Measurements from ENCODE around the gene MTFR2.
A peak's percentile ranks its signal among the peaks of the same experiment; 100 is the strongest.

Gene MTFR2

GRCh38 chr6:136249811-136250685 lies at the start of gene MTFR2:
TSS of gene MTFR2 (minus strand) at chr6:136250311. CDS start at chr6:136249099, 1,212 bp downstream.
- DNase-seq: peak; percentile 92

DNA sequence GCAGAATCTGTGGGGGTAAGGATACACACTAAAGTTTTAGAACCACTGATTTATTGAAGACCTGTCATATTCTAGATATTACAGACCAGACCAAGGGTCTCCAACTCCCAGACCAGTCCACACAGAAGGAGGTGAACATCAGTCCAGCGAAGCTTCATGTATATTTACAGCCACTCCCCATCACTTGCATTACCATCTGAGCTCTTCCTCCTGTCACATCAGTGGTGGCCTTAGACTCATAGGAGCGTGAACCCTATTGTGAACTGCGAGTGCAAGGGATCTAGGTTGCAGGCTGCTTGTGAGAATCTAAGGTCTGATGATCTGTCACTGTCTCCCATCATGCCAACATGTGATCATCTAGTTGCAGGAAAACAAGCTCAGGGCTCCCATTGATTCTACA lies 44.5 kb upstream of the MTFR2 start:
- DNase-seq: no peak

DNA sequence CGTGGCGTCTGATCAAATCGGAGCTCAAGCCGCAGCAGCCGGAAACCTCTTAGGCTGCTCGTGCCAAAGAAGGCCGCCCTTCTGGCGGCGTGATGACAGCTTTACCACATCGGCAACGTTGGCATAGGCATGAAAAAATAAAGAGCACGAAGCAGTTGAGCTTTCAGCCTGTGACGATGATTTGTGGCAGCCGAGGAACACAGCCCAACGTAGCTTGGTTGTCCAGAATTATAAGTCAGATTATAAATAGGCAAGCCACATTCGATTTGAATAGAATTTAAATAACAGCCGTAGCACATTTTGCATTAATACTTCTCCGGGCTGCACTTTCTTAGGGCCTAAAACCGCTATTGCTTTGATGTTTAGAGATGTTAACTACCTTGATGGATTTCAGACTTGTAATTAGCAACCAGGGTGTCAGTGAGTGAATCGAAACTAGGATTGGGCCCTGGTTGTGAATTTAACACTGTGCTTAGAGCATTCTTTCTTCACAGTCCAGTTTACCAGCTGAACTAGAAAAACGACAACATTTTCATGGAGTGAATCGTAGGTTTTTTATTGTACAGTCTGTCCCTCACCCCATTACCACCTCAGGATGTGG lies 40.4 kb upstream of the MTFR2 start:
- DNase-seq: peak; percentile 73

DNA sequence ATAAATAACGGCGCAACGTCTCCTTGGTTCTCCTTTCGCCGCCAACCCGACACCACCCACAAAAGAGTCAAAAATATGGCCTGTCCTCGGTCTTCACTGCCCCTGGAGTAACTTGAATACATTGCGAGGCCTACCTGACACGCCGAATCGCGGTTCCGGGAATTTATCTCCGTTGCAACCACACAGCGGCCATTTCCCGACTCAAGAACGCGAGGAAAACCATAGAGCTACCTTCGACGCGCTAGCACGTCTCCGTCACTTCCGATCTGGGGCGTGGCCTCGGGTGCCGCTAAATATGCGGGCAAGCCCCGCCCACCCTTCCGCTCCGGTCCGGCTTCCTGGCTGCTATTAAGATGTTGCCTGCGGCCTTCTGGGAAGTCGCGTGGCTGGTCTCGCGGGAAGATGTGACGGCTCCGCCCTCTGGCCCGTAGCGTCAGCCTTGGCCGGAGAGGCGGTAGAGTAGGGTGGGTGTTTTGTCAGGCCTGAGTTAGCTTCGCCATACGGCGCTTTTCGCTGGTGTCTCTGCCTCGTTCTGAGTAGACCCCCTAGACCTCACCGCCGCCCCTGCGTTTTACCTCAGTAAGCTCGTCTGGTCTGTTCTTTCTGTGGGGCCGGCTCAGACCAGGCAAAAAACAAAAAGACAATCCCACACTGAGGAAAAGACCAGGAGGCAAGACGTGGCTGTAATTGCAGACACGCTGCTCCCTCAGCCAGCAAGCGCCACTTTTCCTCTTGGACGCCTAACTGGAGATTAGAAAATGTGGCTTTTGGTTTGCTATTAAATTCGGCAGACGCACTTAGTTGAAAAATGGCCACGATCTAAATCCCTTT lies 39.7 kb upstream of the MTFR2 start, which contains the start of gene BCLAF1:
BCLAF1 (minus strand) TSS at position 268 of the 831 bp plus-strand sequence. CDS start 9,980 bp downstream, outside the sequence.
- peak; percentile 99 for DNase-seq

DNA sequence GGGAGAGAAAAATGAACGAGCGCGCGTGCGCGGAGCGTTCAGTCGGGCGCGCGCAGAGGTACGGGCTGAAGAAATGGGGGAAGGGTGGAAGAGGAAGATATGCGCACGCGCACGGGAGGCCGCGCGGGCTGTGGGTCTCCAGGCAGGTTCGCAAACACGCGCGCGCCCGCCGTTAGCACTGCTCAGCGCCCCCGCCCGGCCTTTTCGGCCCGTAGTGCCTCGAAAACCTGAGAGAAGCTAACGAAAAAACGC lies 39.1 kb upstream of the MTFR2 start:
- peak; percentile 92 for DNase-seq

- DNase-seq: no peak
Measured at GRCh38 chr6:136288566-136289326, 38.6 kb upstream of the MTFR2 start.

- DNase-seq: no peak
Measured at GRCh38 chr6:136284909-136285308, 34.8 kb upstream of the MTFR2 start.

GRCh38 chr6:136282906-136283305 lies 32.8 kb upstream of the MTFR2 start:
- no peak for DNase-seq

GRCh38 chr6:136280032-136280609 lies 30.0 kb upstream of the MTFR2 start:
- no peak for DNase-seq

DNA sequence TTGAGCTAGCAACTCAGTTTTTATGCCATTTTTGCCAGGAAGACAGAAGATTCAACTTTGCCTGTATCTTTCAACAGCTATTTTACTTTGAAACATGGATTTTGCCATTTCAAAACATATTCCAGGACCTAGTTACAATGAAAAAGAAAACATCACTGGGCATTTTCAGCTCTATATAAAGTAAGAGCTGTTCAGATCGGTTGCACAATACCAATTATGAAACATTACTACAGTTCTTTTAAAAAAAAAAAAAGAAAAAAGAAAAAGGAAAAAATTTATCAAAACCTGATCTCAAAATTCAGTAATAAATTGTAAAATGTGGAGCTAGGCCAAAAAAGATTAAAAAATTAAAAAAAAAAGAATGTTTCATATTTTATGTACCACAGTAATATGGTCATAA lies 24.0 kb upstream of the MTFR2 start:
- DNase-seq: no peak

DNA sequence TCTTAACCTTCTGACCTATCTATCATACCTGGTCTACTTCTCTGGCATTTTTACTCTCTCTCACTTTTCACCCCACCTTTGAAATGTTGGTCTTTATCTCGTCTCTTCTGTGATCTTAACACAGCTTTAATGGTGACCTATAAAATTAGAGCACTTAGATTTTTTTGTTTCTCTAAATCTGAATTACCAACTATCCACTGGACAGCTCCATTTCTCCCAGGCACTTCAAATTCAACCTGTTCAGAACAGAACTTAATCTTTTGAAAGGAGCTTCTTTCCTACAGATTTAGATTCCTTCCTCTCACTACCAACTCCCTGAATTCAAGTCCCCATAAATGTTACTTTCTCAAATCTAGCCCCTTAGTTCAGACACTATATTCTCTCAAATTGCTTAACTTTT lies 15.0 kb upstream of the MTFR2 start:
- no peak for DNase-seq

- no peak for DNase-seq
Measured at GRCh38 chr6:136262940-136263339, 12.8 kb upstream of the MTFR2 start.

DNA sequence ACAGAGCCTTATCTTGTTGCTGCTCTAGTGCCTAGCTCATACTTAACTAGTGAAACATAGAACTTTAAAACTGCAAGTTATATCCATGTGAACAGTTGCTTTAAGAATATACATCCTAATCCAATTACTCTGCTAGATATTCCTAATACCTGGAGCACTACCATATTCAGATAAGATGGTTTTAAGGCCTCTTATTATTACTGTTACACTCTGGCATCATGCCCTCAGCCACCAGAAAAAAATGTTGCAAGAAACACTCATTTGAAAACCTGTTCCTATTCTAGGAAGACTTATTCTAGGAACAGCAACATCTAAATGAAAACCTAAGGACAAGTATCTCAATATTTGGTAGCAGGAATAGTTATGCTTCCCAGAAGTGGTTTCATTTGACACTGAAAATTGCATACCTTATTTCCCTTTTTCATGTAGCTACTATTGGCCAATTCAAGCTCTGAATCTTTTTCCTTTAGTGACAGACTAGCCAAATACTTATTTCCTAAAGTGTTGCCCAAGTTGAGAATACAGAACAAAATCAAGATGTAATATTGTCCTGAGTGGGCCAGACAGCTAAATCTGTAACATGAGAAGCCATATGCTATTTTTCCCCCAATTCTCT lies 4.8 kb upstream of the MTFR2 start:
- DNase-seq: no peak

- DNase-seq: no peak
Measured at GRCh38 chr6:136253734-136254133, 3.6 kb upstream of the MTFR2 start.

GRCh38 chr6:136252441-136252840 lies 2.3 kb upstream of the MTFR2 start:
- DNase-seq: no peak

GRCh38 chr6:136251394-136251793 lies 1.3 kb upstream of the MTFR2 start:
- DNase-seq: no peak

GRCh38 chr6:136250686-136251008 lies 536 bp upstream of the MTFR2 start:
- no peak for DNase-seq

DNA sequence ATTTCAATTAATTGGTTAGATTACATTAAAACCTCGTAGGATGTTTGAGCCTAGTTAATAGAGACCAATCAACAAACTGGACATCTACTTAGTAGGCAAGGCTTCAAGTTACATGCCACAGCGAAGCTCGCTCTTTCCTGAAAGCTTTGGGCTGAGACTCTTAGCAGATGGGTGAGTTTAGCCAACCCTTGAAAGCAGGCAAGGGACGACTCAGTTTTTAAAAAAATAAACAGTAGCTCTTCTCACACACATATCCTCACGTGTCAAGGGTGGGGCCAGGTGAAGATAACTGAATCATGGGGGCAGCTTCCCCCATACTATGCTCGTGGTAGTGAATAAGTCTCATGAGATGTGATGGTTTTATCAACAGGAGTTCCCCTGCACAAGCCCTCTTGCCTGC lies 775 bp downstream of the MTFR2 start:
- DNase-seq: no peak

- no peak for DNase-seq
Measured at GRCh38 chr6:136244061-136244616, 6.0 kb downstream of the MTFR2 start.

GRCh38 chr6:136236466-136237293 lies 13.4 kb downstream of the MTFR2 start:
- no peak for DNase-seq

DNA sequence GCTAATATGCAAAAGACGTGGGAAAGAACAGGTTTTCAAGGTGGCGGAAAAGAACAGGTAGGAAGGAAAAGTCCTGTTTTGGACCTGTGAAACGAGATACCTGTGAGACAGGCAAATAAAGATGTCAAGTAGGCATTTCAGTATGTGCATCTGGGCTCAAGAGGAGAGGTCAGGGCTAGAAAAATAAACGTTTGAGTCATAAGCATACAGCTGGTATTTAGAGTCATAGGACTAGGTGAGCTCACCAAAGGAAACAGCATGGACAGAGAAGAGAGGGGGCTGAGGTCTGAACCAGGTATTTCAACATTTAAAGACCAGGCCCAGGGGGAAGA lies 14.9 kb downstream of the MTFR2 start:
- DNase-seq: no peak

Data from KG1 (cell line).